H54 (cell line): ENCODE data around the gene ZC3H15.

Source experiments
- DNase-seq: peaks from one replicate; pipeline ENCODE4 v3.0.0; 2011; ENCODE audit warnings: low spot score, mixed read lengths; ENCODE audit not compliant: insufficient read length
- FAIRE-seq: peaks from 3 replicates; lab custom pipeline; 2011; peaks lifted over from hg19 to GRCh38; lab: Jason Lieb, UNC
- POLR2A ChIP-seq: IDR thresholded peaks from 2 replicates; pipeline ENCODE4 v1.6.1; 2011; ENCODE audit warnings: low read depth, mild to moderate bottlenecking, low read length

ZC3H15 gene

GRCh38 chr2:186477790-186478189 lies 8.3 kb upstream of the ZC3H15 start:
- FAIRE-seq = no peak
- DNase-seq = no peak
- no peak for TF ChIP-seq POLR2A

- FAIRE-seq (no peak), DNase-seq (no peak)
- no peak for TF ChIP-seq POLR2A
Observed at GRCh38 chr2:186480991-186481390, 5.1 kb upstream of the ZC3H15 start.

- FAIRE-seq = peak; percentile 41
- no peak for TF ChIP-seq POLR2A
- DNase-seq = no peak
Observed at GRCh38 chr2:186484062-186484735, 1.9 kb upstream of the ZC3H15 start.

GRCh38 chr2:186485576-186485870 lies 537 bp upstream of the ZC3H15 start:
- TF ChIP-seq POLR2A = no peak
- FAIRE-seq (no peak), DNase-seq (no peak)

- TF ChIP-seq POLR2A = no peak
- FAIRE-seq (peak; percentile 45), DNase-seq (no peak)
Observed at GRCh38 chr2:186486651-186487647, 889 bp downstream of the ZC3H15 start.

- FAIRE-seq (peak; percentile 64), DNase-seq (no peak)
- no peak for TF ChIP-seq POLR2A
Observed at GRCh38 chr2:186493564-186494085, 7.6 kb downstream of the ZC3H15 start.

GRCh38 chr2:186496401-186496800 lies 10.3 kb downstream of the ZC3H15 start:
- FAIRE-seq (no peak), DNase-seq (no peak)
- no peak for TF ChIP-seq POLR2A

GRCh38 chr2:186497928-186498327 lies 11.9 kb downstream of the ZC3H15 start:
- no peak for DNase-seq
- TF ChIP-seq POLR2A = no peak
- no peak for FAIRE-seq

- FAIRE-seq (peak; percentile 27), DNase-seq (no peak)
- TF ChIP-seq POLR2A = no peak
Observed at GRCh38 chr2:186498834-186499233, 12.8 kb downstream of the ZC3H15 start.

- FAIRE-seq = peak; percentile 66
- DNase-seq = no peak
- TF ChIP-seq POLR2A = no peak
Observed at GRCh38 chr2:186503827-186504606, 18.0 kb downstream of the ZC3H15 start.

GRCh38 chr2:186508263-186508662 lies 22.2 kb downstream of the ZC3H15 start:
- FAIRE-seq (peak; percentile 55), DNase-seq (no peak)
- TF ChIP-seq POLR2A = no peak

- no peak for TF ChIP-seq POLR2A
- FAIRE-seq (no peak), DNase-seq (no peak)
Observed at GRCh38 chr2:186515376-186515775, 29.3 kb downstream of the ZC3H15 start.

GRCh38 chr2:186516396-186516795 lies 30.3 kb downstream of the ZC3H15 start:
- FAIRE-seq = no peak
- no peak for TF ChIP-seq POLR2A

GRCh38 chr2:186517090-186517489 lies 31.0 kb downstream of the ZC3H15 start:
- TF ChIP-seq POLR2A = no peak
- FAIRE-seq (no peak), DNase-seq (no peak)

More at GRCh38 chr2:186516396-186516795, 30.3 kb downstream of the ZC3H15 start:
- DNase-seq = no peak
